22Rv1 (cell line): ENCODE results near the gene CYP26B1.

Experiments
- H3K27ac ChIP-seq: fragments of 450-650 bp; 2 replicates; pipeline ENCODE4 v1.5.1; 2017
- ZFX ChIP-seq: fragments of 450-650 bp; IDR thresholded peaks from 2 replicates; pipeline ENCODE4 v1.6.1; 2017; ENCODE audit warnings: antibody characterized with exemption, borderline replicate concordance
- TF ChIP-seq, protein P1 (sequence below): fragments of 450-650 bp; IDR thresholded peaks from 2 replicates; pipeline ENCODE4 v1.5.1; 2017; ENCODE audit warnings: mild to moderate bottlenecking

CYP26B1 gene

DNA sequence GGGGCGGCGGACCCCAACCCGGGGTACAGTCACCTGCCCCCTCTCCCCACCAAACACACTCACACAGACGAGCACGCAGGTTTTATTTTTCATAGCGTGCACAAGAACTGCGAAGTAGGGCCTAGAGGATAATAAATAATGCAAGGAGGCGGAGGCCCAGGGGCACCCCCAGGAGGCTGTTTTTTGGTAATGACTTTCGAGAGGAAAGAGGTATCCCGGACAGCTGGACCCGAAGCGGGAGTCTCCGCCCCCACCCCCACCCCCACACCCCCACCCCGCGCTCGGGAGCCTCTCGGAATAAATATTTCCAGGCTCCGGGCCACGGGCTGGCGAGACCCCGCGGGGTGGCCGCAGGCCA is 3.4 kb downstream of the CYP26B1 start:
- no peak overlapping the region for H3K27ac ChIP-seq
- TF ChIP-seq, protein P1, sequence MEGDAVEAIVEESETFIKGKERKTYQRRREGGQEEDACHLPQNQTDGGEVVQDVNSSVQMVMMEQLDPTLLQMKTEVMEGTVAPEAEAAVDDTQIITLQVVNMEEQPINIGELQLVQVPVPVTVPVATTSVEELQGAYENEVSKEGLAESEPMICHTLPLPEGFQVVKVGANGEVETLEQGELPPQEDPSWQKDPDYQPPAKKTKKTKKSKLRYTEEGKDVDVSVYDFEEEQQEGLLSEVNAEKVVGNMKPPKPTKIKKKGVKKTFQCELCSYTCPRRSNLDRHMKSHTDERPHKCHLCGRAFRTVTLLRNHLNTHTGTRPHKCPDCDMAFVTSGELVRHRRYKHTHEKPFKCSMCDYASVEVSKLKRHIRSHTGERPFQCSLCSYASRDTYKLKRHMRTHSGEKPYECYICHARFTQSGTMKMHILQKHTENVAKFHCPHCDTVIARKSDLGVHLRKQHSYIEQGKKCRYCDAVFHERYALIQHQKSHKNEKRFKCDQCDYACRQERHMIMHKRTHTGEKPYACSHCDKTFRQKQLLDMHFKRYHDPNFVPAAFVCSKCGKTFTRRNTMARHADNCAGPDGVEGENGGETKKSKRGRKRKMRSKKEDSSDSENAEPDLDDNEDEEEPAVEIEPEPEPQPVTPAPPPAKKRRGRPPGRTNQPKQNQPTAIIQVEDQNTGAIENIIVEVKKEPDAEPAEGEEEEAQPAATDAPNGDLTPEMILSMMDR = no peak
- no peak for TF ChIP-seq ZFX

DNA sequence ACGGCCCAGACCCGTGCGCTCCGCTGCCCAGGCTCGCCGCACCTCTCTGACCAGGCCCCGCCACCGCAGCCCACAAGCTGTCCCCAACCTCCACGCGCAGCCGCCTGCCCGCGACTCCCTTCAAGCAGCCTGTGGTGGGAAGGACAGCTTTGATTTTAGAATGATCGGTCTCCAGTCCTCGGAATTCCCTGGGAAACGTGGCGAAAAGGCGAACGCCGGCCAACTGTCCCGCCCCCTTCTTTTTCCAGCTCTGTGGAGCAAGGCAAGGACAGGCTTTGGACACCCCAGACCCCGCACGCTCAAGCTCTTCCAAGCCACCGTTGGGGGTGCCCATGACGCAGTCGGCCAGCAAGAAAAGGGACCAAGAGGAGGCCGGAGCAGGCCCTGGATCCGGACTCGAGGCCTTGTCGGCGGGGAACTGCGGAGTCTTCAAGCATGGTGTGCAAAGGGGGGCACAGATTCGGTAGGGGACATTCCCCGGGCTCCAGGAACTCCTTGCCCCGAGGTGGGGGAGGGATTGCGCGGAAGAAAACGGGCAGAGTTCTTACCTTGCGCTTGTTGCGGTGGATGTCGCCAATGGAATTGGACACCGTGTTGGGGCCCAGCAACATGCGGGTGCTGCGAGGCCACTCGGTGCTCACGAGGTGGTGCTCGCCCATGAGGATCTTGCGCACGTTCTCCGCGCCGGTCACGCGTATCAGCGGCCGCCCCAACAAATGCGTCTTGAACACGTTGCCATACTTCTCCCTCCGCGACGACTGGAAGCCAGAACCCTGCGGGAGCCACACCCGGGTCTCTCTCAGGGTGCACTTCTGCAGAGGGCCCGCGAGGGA is 4.0 kb downstream of the CYP26B1 start:
- TF ChIP-seq, protein P1 = no peak
- TF ChIP-seq ZFX = no peak
- no peak overlapping the region for H3K27ac ChIP-seq

DNA sequence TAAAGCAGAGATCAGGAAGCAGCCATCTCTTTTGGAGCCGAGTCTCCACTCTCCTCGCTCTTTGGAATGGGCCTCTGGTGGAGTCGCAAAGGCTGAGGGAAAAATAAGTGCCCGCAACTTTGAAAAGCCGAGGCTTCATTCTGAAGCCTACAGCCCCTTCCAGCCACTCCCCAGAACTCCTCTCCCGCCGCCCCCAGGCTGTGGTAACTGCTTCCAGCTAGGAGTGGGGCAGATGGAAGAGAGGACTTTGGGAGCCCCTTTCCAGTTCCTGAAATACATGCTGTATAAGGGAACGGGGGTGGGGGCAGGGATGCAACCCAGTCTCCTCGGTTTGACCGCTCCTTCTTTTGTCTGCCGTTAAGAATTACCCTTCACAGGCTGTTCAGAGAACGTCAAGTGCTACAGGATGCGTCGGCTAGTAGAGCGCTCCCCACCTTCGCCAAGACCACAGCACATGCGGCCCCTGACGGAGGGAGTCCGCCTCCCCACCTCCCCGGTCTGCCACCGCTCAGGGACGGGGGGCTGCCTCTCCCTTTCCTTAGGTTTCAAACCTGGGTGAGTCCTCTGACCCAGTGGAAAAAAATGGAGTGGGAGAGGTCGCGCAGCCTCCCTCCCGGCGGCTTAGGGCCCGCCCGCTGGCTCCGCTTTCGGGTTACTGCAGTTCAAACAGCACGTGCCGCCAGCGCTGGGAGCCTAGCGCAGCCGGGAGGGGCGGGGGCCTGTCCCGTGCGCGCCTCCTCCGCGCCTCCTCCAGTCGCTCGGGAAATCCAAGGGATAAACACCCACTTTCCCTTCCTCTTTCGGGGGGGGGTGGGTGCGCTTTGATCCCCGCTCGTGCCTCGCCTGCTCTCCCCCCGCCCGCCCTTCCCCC is 4.9 kb downstream of the CYP26B1 start:
- no peak overlapping the region for H3K27ac ChIP-seq
- TF ChIP-seq, protein P1 = no peak
- no peak for TF ChIP-seq ZFX

DNA sequence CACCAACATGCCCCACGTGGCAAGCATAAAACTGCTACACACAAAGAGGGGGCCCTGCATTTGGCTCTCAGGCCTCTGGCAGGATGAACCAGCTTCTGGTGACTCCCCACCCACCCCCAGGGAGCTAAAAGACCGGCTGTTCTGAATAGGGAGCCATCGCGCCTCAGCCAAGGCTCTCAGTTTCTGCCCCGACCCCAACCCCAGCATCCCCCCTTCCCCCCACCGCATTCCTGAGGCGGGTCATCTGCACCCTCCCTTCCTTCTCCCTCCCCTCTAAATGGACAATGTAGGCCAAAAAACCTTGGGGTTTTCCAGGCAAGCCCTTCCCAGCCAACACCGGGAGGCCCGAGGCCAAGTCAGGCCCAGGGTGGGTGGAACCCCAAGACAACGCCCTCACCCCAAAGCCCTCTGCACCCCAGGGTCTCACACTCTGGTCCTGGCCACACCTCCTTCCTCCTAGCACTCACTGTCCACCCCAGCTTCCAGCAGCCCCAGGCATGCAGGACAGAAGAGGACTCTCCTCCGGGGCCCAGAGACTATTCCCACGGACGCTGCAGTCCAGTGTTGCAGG is 5.7 kb downstream of the CYP26B1 start:
- H3K27ac ChIP-seq = no peak overlapping the region

DNA sequence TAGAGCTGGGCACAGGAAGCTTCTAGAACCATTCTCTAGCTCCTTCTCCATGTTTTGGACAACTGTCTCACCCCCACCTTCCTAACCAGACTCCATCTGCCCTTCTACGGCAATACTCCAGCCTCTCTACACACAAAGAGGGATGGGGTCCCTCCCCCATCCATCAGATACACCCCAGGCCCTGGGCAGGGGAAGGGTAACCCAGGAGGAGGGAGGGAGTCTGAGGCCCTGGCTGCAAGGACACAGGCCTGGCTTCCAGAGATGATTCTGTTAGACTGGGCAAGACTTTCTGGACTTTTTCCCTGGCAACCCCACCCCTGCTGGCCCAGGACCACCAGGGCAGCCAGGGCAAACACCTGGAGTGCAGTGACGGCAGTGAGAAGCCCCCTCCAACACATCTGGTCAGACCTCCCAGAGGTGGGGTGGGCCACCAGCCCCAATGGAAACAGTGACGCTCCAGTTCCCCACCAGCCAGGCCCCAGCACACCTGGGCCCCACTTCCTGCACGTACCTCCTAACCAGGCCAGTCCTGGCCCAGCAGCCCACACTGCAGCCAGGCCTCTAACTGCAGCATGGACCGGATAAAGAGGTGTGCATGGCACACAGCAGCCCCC is 6.5 kb downstream of the CYP26B1 start:
- TF ChIP-seq, protein P1 = no peak
- TF ChIP-seq ZFX = no peak
- H3K27ac ChIP-seq = no peak overlapping the region

More for the DNA sequence above, 5.7 kb downstream of the CYP26B1 start:
- TF ChIP-seq, protein P1 = no peak
- no peak for TF ChIP-seq ZFX

DNA sequence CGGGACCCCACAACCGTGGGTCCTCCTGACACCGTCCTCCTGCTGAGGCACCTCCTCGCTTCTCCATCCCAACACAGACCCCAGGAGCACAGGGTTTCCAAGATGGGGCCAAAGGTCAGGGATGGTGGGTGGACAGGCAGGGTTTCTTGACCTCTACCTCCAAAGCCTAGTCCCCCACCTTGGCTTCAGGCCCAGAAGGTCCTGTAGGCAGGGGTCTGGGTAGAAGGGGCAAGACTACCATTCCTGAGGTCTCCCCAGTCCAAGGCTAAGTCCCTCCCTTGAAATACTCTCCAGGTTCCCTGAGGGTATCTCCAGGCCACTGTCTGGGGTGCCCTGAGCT is 7.1 kb downstream of the CYP26B1 start:
- H3K27ac ChIP-seq = no peak overlapping the region
- no peak for TF ChIP-seq ZFX
- TF ChIP-seq, protein P1 = no peak
